Measurements from ENCODE around the gene KDM5B.

KDM5B gene

DNA sequence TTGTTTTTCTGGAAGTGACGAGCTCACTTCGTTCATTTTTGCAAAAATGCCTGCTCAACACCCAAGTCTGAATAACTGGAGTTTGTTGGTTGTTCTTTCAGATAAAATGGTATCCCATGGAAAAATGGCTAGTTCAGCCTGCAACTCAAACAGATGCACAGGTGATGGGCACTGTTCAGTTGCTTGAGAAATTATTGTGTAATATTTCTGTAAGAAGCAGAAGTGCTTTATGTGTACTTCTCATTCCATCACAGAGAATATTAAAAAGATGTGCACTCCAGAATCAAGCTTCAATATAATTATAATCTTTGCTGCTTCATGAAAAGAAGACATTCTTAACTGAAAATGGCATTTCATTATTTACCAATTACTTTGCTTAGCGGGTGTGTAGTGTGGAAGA, 107.0 kb downstream of the KDM5B start:
- in situ Hi-C loops (cut with MboI; ENCODE audit: low sequenced_read_pairs, unreplicated experiment) = loop anchor here (25.0 kb wide), 1 partner anchor 239 kb away; no protein-coding TSS in a partner anchor
- DNase-seq (ENCODE audit: low spot score) = no peak
- TF ChIP-seq, protein P1, sequence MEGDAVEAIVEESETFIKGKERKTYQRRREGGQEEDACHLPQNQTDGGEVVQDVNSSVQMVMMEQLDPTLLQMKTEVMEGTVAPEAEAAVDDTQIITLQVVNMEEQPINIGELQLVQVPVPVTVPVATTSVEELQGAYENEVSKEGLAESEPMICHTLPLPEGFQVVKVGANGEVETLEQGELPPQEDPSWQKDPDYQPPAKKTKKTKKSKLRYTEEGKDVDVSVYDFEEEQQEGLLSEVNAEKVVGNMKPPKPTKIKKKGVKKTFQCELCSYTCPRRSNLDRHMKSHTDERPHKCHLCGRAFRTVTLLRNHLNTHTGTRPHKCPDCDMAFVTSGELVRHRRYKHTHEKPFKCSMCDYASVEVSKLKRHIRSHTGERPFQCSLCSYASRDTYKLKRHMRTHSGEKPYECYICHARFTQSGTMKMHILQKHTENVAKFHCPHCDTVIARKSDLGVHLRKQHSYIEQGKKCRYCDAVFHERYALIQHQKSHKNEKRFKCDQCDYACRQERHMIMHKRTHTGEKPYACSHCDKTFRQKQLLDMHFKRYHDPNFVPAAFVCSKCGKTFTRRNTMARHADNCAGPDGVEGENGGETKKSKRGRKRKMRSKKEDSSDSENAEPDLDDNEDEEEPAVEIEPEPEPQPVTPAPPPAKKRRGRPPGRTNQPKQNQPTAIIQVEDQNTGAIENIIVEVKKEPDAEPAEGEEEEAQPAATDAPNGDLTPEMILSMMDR (IDR thresholded peaks at IDR 0.05; ENCODE audit: borderline replicate concordance, control extremely low read depth, extremely low read depth, insufficient read depth, missing control alignments) = no peak

DNA sequence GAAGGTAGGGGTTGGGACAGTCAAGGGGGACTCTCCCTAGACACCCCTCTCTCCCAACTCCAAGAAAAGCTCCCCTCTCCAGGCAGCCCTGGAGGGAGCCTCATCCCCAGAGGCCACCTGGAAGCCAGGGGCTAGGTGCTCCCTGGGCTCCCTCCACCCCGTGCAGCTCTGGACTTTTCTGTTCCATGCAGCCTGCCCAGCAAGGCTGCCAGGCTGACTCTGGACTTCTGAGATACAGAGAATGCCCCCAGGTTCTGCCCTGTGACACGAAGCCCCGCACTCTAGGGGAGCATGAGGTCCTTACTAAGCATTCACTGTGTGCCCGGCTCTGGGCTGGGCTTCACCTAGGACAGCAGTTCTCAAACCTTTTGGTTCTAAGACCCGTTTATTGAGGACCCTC, 108.2 kb downstream of the KDM5B start:
- no peak for DNase-seq (ENCODE audit: low spot score)
- TF ChIP-seq, protein P1 (IDR thresholded peaks at IDR 0.05; ENCODE audit: borderline replicate concordance, control extremely low read depth, extremely low read depth, insufficient read depth, missing control alignments) = no peak
- in situ Hi-C loops (cut with MboI; ENCODE audit: low sequenced_read_pairs, unreplicated experiment) = loop anchor here (25.0 kb wide), 1 partner anchor 238 kb away; no protein-coding TSS in a partner anchor

DNA sequence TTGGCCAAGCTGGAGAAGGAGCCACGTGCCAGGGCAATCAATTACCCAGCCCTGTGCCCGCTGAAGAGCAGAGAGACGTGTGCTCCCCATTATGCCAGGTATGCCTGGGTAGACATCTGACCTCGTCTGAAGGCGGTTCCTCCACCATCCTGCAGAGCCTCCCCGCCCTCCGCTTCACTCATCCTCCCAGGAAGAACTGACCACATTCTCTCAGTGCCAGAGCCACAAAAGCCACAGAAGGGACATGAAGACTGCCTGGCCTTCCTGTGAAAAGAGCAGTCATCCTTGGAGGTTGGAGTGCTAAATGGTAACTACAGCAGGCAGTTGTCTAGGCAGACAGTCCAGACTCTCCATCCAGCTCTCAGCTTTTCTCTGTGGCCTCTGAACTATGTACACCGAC, 109.9 kb downstream of the KDM5B start:
- in situ Hi-C loops (cut with MboI; ENCODE audit: low sequenced_read_pairs, unreplicated experiment) = no loop called here
- TF ChIP-seq, protein P1 (IDR thresholded peaks at IDR 0.05; ENCODE audit: borderline replicate concordance, control extremely low read depth, extremely low read depth, insufficient read depth, missing control alignments) = no peak
- DNase-seq (ENCODE audit: low spot score) = no peak

DNA sequence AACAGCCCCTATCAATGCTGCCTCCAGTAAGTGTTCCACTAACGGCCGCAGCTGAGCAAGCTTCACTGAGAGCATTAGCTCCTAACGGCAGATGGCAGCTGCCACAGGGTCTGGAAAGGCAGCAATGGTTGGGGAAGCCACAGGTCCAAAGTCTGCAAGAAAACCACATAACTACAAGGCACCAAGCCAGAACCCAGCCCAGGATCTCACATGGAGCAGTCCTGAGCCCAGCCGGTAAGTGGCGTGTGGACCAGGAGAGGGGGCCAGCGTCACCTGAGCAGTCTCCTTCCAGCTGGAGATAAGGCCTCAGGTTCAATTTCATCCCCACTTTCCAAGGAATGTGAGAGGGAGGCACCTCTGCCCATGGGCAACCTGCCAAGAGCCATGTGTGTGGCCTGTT, 111.2 kb downstream of the KDM5B start:
- in situ Hi-C loops (cut with MboI; ENCODE audit: low sequenced_read_pairs, unreplicated experiment) = no loop called here
- no peak for DNase-seq (ENCODE audit: low spot score)
- TF ChIP-seq, protein P1 (IDR thresholded peaks at IDR 0.05; ENCODE audit: borderline replicate concordance, control extremely low read depth, extremely low read depth, insufficient read depth, missing control alignments) = no peak

DNA sequence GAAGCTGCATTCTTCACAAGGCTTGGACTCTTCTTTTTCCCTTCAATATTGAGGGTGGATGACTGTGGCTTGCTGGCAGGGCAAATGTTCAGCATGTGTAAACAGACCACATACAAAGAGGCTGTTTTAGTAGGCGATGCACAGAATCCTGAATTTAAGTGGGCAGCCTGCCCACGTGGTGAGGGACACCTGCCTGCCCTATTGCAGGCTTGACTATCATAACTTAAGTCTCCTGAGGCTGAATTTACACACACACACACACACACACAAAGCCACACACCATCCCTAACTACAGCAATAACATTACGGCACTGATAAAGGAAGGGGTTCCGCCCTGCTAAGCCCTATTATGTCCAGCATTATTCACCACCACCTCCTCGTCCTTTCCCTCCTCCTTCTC, 113.9 kb downstream of the KDM5B start:
- TF ChIP-seq, protein P1 (IDR thresholded peaks at IDR 0.05; ENCODE audit: borderline replicate concordance, control extremely low read depth, extremely low read depth, insufficient read depth, missing control alignments) = no peak
- in situ Hi-C loops (cut with MboI; ENCODE audit: low sequenced_read_pairs, unreplicated experiment) = no loop called here
- no peak for DNase-seq (ENCODE audit: low spot score)

DNA sequence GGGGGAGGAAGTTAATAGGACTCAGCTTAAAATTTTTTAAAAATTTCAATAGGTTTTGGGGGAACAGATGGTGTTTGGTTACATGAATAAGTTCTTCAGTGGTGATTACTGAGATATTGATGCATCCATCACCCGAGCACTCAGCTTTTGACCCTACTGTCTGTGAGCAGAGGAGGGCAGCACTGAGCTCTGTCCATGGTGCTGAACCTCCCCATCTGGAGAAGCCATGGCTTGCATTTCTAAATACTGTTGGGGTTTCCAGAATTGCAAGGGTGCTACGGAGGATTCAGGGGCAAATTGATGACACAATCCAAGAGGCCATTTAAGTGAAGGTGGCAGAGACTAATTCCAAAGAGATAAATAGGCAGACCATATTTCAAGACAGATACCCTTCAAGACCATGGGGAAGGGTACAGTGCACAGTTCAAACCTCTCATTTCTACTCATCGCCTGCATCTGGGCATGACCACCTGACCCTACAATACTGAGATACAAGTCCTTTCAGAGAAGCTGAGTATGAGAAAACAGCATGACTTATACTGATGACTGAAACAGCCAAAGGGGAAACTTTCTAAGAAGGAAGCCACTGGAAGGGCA, 115.2 kb downstream of the KDM5B start:
- peak; percentile 77 for DNase-seq (ENCODE audit: low spot score)
- in situ Hi-C loops (cut with MboI; ENCODE audit: low sequenced_read_pairs, unreplicated experiment) = no loop called here
- TF ChIP-seq, protein P1 (IDR thresholded peaks at IDR 0.05; ENCODE audit: borderline replicate concordance, control extremely low read depth, extremely low read depth, insufficient read depth, missing control alignments) = no peak

Data from GM13976 (cell line).